Measurements from ENCODE around the gene SERINC1.
A peak's percentile ranks its signal among the peaks of the same experiment; 100 is the strongest.
"Not testable (repeated sequence)": the region's sequence is repeated elsewhere in the genome, so short reads cannot be mapped to it uniquely, and the experiment has no call there.

SERINC1 gene

DNA sequence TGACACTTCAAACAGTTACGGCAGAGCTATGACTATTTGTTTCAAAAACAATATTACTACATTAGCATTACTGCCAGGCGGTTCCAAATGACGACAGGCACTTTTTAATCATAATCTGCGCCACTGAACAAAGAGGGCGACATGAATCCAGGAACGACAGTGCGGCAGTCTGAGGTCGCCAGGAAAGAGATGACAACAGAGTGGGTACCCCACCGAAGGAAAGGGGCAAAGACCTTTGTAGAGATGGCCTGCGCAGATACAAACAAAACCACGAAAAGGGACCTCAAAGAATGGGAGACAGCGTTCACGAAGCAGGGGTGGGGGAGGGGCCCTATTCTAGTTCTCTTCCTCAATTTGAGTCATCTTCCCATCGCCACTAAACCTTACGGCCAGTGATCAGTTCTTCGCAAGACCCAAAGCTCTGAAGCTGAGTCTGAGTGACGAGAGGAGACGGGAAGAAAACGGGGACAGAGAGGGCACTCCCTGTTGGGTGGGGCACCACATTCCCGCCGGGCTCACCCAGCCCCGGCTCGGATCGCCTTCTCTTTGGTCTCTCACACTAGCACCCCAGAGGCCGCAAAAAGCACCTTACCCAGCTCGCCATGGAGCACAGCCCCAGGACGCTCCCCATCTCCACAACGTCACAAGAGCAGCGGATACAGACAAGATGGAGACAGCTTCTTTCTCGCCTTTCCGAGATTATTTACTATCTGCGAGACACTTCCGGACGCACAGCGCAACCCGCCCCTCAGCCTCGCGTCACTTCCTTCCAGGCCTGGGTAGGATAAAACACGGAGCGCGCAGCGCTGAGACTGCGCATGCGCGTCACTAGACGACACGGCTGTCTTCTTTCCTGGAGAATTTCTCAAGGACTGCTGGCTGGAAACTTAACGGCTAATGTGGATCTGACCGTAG, at the start of gene SERINC1:
SERINC1 (minus strand) TSS at position 701 of the 915 bp plus-strand sequence; CDS start at position 631, 70 bp downstream.
- peak; percentile 95 for DNase-seq

DNA sequence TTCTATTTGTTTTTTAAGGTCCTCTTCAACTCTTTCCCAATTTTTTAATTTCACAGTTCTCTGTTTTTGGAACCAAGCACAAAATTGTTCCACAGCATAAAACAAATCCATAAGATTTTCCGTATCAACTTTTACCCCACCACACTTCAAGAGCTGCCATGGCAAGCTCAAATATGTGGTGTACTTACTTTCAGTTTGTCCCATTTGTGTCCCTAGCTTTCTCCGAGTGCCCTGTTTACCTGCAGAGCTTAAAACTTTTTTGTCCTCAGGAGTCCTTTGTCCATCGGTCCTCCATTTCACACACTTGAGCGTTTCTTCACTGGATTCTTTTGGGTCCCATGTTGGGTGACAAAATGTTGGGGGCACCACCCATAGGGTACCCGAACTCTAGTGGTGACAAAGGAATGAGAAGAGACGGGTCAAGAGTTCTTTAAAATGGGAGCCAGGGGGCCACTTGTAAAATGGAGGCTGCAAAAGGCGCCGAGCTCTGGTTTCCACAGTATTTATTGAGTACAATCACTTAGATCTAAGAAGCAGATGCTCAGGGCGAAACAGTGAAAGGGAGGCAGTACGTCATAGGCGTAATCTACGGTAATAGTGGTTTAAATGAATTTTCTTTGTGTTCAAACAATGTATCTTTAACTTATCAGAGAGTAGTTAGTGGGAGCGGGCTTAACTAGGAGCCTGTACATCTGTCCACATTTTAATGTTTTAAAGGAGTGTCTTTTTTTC, 39.8 kb upstream of the SERINC1 start:
- no peak for DNase-seq

DNA sequence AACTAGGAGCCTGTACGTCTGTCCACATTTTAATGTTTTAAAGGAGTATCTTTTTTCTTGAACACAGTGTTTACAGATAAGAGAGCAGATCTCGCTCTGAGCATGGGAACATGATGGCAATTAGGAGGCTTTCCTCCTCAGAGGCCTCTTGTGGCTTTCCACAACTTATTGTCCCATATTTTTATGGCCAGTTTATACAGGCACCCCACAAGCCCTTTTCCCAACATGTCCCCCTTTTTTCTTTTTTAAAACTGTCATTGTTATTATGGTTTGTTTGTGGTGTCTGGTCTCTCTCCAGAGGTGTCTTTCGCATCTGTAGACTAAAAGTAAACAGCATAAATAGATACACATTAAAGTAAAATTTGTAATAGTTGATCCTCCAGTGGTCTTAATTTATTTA, 33.6 kb upstream of the SERINC1 start:
- DNase-seq = not testable (repeated sequence)

DNA sequence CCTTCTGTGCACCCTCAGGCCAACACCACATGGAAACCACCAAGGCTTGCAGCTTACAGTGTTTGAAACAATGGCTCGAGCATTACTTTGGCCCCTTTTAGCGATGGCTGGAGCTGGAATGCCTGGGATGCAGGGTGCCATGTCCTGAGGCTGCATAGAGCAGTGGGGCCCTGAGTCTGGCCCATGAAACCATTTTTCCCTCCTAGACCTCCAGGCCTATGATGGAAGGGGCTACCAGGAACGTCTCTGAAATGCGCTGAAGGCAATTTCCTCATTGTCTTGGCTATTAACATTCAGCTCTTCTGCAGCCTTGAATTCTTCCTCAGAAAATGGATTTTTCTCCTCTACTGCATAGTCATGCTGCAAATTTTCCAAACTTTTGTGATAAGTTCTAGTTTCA, 29.9 kb upstream of the SERINC1 start:
- DNase-seq = no peak

DNA sequence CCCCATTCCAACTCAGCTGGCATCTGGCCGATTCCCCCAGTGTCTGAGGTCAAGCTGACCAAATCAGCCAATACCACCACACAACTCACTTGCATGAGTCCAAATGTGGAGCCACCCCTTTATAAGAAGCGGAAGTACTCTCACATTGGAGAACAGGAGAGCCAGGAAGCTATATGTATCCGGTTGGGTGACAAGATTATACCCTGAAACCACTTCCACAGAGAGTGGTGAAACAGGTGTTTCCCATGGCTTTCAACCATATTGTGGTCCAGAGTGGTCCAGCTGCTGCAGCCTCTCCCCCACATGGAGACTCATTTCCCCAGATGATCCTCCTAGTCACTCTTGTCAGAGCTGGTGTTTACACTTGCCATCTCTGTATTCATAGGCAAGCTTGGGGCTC, 24.0 kb upstream of the SERINC1 start:
- DNase-seq = no peak

DNA sequence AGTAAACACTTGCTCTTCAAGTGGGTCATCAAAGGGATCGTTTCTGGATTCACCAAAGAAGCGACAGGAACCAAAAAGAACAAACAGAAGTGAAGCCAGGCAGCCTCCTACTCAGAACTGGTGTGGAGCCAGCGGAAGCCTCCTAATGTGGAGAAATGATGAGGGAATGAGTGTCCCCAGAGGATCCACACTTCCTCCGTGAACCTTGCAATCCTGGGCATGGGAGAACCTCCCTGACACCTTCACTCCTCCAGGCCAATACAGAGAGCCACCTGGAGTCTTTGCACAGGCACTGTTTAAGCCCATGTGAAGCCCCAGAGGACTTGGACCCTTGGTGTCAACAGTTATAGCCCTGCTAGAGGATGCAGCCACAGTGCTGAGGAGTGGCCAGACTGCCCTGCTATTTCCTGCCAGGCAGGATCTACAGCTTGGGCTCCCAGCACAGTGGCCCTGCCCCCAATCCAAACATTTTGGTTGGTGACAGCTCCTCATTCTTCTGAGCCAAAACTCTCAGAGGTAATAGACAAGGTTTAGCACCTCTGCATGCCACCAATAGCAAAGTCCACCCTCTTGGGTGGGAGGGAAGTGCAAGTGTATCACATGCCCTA, 23.2 kb upstream of the SERINC1 start:
- DNase-seq = no peak

DNA sequence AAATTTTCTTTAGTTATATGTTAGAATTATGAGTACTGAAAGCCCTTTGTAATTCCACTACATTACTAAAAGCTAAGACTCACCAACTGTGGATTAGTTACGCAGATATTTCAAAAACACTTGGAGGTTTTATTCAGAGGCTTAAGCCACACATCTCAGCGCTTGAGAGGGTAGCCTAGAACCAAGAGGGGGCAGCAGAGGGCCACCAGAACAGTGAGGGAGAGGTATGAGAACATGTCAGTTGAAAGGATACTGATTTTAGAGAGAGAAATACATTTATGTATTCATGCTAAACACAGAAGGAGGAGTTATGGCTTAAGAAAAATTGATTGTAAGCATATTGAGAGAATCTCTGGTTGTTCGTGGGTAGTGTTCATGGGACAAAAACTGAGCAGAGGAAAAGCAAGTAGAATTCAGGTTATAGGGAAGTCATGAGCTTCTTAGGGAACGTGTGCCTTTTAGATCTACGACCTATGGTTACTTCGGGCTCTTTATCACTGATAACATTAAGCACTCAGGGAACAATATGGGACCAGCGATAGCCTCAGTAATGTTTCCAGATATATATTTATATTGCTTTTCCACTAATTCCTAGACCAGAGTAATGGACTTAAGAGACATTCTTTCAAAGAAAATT, 20.4 kb upstream of the SERINC1 start:
- peak; percentile 64 for DNase-seq

DNA sequence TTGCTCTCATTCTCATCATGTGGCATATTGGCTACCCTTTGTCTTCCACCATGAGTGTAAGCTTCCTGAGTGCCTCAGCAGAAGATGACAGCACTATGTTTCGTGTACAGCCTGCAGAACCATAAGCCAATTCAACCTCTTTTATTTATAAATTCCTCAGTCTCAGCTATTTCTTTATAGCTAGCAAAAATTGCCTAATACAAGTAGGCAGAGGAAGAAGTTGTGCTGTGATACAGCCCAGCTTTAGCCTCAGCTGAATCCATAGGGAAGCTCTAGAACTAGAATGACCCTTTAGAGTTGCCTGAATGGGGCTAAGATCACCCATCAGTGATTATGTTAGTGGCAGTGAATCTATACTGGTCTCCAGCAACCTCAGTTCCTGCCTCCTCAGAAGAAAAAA, 19.0 kb upstream of the SERINC1 start:
- no peak for DNase-seq

DNA sequence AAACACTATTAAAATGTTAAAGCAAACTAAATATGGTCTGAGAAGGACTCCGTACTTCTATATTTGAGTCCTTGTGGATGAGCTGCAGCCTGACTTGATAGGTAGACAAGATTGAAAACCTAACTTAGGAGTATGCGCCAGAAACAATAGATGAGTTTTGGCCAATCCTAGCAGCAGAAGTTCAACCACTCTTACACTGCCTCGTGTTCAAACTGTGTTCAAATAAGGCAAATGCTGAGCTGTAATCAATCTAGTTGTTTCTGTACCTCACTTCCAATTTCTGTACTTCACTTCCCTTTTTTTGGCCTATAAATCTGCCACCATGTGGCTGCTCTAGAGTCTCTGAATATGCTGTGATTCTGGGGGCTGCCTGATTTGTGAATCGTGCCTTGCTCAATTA, 13.2 kb upstream of the SERINC1 start:
- no peak for DNase-seq

DNA sequence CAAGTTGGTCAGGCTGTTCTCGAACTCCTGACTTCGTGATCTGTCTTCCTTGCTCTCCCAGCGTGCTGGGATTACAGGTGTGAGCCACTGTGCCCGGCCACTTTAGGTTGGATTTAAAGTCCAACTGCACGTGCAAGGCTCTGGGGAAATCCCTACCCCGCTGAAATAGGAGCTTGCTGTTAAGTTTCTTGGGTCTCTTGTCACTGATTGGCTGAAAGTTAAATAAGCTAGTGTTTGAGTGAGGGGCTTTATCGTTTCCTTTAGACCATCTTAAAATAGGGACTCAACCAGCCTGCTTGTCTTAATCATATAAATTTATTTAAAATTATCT, 11.1 kb upstream of the SERINC1 start:
- DNase-seq = no peak

DNA sequence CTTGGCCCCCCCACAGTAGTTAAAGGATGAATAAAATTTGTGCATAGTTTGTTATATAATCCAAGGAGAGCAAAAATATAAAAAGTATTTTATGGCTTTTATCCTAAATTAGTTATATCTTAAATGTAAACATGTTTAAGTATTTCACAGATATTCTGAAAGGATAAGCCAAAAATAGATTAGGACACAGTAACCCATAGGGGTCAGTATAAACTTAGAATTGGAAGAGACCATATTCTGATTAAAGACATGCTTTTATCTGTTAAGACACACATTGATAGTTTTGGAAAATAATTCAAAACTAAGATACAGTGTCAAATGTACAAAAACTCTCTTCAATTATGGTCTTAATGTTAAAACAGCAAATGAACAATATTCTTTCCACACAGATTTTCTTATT, 4.5 kb upstream of the SERINC1 start:
- peak; percentile 16 for DNase-seq

DNA sequence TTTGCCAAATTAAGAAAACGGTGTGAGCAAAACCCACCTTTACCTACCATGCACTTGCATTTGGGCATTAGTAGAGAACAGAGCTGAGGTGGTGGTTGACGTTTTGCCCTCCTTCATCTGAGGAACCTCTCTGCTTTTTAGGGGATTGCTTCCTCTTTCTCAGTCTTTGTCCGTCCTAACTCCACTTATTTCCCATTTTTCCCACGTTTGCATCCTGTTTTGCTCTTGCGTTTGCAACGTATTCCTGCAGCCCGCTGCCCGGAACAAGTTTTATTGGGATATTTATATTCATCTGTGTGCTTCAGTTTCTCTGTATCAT, 374 bp upstream of the SERINC1 start:
- no peak for DNase-seq

DNA sequence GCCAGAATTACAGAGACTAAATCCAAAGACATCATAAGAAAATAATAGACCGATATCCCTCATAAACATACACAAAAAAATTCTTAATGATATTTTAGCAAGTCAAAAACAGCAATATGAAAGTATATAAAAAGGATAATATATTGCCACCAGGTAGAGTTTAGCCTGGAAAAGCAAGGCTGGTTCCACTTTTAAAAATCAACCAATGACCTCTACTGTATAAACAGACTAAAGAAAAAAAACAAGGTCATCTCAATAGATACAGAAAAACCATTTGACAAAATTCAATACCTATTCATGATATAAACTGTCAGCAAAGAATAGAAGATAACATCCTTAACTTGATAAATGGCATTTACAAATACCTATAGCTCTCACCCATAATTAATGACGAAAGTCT, 9.7 kb downstream of the SERINC1 start:
- DNase-seq = no peak

DNA sequence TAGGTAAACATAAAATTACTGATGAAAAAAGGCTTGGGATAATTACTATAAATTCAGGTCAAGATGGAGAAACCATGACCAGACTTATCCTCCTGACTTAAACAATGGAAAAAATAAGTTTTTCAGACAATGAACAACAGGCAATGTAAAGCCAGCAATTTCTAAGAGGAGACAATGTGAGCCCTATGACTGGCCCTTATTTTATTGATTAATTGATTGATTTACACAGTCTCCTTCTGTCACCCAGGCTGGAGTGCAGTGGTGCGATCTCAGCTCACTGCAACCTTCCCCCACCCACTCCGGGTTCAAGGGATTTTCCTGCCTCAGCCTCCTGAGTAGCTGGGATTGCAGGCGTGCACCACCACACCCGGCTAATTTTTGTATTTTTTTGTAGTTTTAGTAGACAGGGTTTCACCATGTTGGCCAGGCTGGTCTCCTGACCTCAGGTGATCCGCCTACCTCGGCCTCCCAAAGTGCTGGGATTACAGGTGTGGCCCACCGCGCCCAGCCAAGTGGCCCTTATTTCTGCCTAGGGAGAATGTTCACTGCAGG, 11.7 kb downstream of the SERINC1 start:
- not testable (repeated sequence) for DNase-seq

DNA sequence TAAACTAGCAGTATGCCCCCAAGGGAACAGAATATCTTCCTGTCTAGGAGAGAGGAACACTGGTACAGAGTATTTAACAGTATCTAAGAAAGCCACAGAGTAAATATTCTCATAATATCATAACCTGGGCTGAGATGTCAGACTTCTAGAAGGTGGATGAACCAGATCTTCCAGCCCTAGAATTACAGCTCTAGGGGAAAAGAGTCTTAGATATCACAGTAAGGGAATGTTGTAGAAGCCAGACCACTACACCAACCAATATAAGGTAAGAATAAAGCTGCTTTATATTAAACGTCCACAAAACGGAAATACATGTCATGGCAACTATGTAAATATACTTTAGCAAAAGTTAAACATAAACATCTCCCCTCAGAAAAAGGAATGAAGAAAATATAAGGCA, 12.4 kb downstream of the SERINC1 start:
- no peak for DNase-seq

DNA sequence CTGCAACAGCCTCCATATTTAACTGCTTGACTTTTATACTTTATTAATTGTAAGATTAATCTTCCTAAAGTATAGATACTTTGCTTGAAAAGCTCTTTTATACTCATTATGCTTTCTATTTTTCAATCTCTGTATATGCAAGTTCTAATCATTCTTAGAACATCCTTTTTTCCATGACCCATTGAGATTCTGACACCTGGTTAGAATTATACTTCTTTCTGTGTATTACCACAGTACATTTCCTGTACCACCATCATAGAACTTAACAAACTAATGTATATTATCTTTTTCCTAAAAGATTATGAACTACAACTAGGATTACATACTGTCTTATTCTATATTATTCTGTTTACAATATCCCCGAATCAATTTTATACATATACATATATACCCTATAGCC, 13.5 kb downstream of the SERINC1 start:
- DNase-seq = no peak

DNA sequence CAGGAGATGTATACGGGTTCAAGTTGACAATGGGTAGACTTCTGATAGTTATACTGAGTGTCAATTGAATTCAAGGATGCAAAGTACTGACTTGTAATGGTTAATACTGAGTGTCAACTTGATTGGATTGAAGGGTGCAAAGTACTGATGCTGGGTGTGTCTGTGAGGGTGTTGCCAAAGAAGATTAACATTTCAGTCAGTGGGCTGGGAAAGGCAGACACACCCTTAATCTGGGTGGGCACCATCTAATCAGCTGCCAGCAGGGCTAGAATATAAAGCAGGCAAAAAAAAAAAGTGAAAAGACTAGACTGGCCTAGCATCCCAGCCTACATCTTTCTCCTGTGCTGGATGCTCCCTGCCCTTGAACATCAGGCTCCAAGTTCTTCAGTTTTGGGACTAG, 16.5 kb downstream of the SERINC1 start:
- DNase-seq = not testable (repeated sequence)

DNA sequence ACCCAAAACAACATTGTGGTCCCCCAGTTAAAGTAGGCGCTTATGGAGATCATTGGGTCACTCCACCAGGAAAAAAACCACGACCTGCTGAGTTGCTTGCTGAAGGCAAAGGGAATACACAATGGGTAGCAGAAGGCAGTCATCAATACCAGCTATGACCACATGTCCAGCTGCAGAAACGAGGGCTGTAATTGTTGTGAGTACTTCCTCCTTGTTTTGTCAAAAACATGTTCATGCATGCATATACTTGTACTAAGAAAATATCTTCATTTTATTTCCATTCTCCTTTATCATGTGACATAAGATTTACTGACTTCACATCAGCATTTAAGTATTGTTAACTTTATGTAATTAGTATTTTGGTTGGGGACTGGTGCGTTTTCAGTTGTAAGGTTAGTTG, 16.9 kb downstream of the SERINC1 start:
- DNase-seq = no peak

DNA sequence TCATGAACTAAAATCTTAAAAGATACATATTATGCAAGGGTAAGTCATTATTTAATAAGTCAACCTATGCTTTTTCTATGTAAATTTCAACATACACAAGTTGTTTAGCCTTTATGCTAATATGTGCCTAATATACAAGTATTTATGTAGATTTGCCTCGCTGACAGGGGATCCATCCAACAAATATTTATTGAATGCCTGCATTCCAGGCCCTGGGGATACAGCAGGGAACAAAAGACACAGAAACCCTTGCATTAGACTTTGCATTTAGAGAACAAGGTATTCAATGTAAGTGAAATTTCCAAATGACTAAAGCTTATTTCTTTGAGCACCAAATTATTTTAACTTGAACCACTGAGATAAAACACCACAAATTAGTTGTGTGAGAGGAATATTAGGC, 19.1 kb downstream of the SERINC1 start:
- no peak for DNase-seq

DNA sequence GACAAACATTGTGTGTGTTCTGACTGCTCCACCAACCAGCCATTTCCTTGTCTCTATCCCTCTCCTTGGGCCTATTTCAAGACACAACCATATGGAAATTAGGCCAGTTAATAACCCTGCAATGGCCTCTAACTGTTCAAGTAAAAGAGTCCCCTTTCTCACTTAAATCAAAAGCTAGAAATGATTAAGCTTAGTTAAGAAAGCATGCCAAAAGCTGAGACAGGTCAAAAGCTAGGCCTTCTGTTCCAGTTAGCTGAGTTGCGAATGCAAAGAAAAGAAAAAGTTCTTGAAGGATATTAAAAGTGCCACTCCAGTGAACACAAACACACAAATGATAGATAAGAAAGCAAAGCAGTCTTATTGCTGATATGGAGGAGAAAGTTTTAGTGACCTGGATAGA, 22.5 kb downstream of the SERINC1 start:
- DNase-seq = no peak

DNA sequence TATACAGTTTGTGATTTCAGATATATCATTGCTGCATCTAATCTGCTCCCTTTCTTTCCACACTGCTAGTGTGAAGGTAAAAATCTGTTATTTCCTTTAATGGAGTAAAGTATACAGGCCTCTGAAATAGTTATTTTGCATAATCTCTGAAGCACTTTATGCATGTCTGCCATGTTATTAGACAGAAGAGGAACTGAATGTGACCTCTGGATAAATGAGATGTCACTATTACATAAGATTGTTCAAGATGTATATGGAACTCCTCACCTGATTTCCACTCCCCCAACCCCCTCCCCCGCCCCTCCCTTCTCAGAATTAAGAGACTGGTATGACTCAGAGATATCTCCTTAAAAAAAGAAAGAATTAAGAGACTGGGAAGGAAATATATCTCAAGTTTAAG, 26.3 kb downstream of the SERINC1 start:
- DNase-seq = no peak

DNA sequence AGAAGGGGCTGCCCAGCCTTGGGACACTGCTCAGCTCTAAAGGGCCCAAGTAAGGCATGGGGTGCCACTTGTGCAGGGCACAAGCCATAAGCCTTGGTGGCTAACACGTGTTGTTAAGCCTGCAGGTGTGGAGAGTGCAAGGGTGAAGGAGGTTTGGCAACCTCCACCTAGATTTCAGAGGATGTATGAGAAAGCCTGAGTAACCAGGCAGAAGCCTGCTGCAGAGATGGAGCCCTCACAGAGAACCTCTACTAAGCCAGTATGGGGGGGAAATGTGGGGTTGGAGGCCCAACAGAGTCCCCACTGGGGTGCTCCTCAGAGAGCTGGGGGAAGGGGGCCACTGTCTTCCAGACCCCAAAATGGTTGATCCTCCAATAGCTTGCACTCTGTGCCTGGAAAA, 32.6 kb downstream of the SERINC1 start:
- no peak for DNase-seq

DNA sequence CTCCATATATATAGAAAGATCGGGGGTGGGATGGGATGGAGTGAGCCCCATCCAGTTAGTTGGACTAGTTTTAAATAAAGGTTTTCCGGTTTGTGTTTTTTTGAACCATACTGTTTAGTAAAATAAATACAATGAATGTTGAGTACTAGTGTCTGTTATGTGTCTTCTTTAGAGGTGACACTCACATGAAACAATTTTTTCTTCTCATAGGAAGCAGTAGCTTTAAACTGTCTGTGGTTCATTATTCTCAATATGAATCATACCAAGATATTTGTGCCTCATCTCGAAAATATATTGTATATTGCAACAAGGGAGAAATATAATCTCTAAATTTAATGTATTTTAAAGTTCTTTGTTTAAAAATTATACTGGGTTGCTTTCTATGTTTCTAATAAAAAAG, 38.8 kb downstream of the SERINC1 start:
- peak; percentile 36 for DNase-seq
